Measurements from ENCODE around the gene SLC4A8. TPM values are rescaled to one million over a fixed set of nuclear protein-coding genes. Genes with fewer than 3 reads are reported as not detected.

The SLC4A8 gene
- total RNA-seq, 1 experiment from 2014 or later = 62.7 TPM

DNA sequence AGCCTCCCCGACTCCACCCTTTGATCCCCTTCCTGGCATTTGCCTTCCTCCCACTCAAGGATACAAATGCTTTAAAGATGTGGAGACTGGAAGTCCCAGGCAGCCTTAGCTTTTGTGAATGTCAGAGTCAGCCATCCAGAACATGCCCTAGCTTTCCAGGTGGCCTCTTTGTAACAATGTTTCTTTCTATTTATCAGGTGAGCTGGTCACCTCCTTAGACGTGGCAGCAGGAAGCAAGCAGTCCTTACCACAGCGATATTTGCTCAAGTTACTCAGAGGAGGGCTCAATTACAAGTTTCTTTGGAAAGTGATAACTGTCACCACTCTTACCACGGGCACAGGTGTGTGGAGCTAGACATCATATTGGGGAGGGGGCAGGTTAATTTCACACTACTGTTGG lies 38.3 kb upstream of the SLC4A8 start:
- CTCF ChIA-PET = no interaction called here
- POLR2A ChIA-PET = interaction anchor here (0.5 kb wide), 1 partner anchor 60 kb away, joined by 4 read pairs; no protein-coding TSS in a partner anchor

DNA sequence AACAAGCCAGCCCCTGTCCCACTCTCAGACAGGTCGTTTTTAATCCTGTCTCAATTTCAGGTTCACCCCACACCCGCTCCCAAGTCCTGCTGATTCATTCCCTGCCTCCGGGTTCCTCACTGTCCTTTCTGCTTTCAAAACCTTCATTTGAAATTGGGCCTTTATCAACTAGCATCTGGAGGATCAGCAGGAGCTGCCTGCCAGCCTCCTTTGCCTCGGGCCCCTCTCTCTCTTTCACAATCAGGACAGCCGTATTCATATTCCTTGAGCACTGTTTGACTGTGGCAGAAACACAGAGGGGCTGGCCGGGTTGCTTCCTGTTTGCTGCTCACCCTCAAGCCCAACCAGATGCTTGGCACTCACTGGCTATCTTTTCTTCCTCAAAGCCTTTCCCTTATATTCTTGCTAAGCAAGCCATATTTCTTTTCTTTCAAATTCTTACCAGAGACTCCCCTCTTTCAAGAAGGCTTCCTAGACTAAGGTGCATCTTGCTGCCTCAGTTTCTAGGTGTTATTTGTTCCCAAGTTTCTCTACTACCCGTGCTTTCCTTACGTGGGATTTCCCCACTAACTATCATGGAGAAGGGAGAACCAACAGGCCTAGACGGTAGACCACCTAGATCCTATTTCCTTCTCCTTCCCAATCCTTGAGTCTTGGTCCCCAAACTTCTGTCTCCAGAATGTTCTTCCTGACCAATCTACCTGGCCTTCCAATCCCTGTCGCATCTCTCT lies 36.4 kb upstream of the SLC4A8 start:
- Histone ChIP-seq H3K4me1 (peaks cover 25% of the 10 kb centered on the region), H3K9me3 (no peaks in the 10 kb centered on the region), H3K4me3 (ENCODE audit: low read depth, low read length) (no peak overlapping the region), H3K36me3 (ENCODE audit: control insufficient read depth, insufficient read depth, low read length) (peaks cover under 1% of the 10 kb centered on the region; the same call in 1 of the 2 replicates), H3K27me3 (replicated peaks; ENCODE audit: control insufficient read depth, insufficient read depth, low read length) (no peaks in the 10 kb centered on the region)
- Mint-ChIP-seq H3K4me3 (ENCODE audit: unreplicated experiment) (peak overlapping the region; percentile 83), H3K27me3 (ENCODE audit: insufficient read depth, unreplicated experiment) (no peaks in the 10 kb centered on the region), H3K36me3 (ENCODE audit: insufficient read depth, unreplicated experiment) (peaks cover 61% of the 10 kb centered on the region), H3K27ac (ENCODE audit: unreplicated experiment) (peak overlapping the region; percentile 54), H3K9me3 (ENCODE audit: unreplicated experiment) (no peaks in the 10 kb centered on the region), H3K4me1 (ENCODE audit: low read depth, unreplicated experiment) (peaks cover 40% of the 10 kb centered on the region)
- no TSS peak for BruUV-seq (replicated peaks)
- ChIA-PET CTCF (no interaction called here), POLR2A (interaction anchor here (0.5 kb wide), 1 partner anchor 150 kb away, joined by 3 read pairs; no protein-coding TSS in a partner anchor)
- TF ChIP-seq, protein P1, sequence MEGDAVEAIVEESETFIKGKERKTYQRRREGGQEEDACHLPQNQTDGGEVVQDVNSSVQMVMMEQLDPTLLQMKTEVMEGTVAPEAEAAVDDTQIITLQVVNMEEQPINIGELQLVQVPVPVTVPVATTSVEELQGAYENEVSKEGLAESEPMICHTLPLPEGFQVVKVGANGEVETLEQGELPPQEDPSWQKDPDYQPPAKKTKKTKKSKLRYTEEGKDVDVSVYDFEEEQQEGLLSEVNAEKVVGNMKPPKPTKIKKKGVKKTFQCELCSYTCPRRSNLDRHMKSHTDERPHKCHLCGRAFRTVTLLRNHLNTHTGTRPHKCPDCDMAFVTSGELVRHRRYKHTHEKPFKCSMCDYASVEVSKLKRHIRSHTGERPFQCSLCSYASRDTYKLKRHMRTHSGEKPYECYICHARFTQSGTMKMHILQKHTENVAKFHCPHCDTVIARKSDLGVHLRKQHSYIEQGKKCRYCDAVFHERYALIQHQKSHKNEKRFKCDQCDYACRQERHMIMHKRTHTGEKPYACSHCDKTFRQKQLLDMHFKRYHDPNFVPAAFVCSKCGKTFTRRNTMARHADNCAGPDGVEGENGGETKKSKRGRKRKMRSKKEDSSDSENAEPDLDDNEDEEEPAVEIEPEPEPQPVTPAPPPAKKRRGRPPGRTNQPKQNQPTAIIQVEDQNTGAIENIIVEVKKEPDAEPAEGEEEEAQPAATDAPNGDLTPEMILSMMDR (IDR thresholded peaks at IDR 0.05; ENCODE audit: insufficient read depth in 1 of 2, low read depth in 1 of 2, low read length in 1 of 2, severe bottlenecking in 1 of 2, unreplicated experiment in 1 of 2) = no peak
- no peak for DNase-seq
- intact Hi-C loops (cut with micrococcal nuclease; ENCODE audit: unreplicated experiment) = no loop called here

More for the DNA sequence above, 38.3 kb upstream of the SLC4A8 start:
- Mint-ChIP-seq H3K27me3 (ENCODE audit: insufficient read depth, unreplicated experiment) (no peaks in the 10 kb centered on the region), H3K4me1 (ENCODE audit: low read depth, unreplicated experiment) (peaks cover 42% of the 10 kb centered on the region), H3K4me3 (ENCODE audit: unreplicated experiment) (peak overlapping the region; percentile 7), H3K27ac (ENCODE audit: unreplicated experiment) (peak overlapping the region; percentile 27), H3K36me3 (ENCODE audit: insufficient read depth, unreplicated experiment) (peaks cover 67% of the 10 kb centered on the region), H3K9me3 (ENCODE audit: unreplicated experiment) (no peaks in the 10 kb centered on the region)
- Histone ChIP-seq H3K4me3 (ENCODE audit: low read depth, low read length) (no peak overlapping the region), H3K9me3 (no peaks in the 10 kb centered on the region), H3K27me3 (replicated peaks; ENCODE audit: control insufficient read depth, insufficient read depth, low read length) (no peaks in the 10 kb centered on the region), H3K4me1 (peaks cover 20% of the 10 kb centered on the region), H3K36me3 (ENCODE audit: control insufficient read depth, insufficient read depth, low read length) (peaks cover 5% of the 10 kb centered on the region; the same call in 1 of the 2 replicates)
- BruUV-seq (replicated peaks) = no TSS peak
- TF ChIP-seq, protein P1 (IDR thresholded peaks at IDR 0.05; ENCODE audit: insufficient read depth in 1 of 2, low read depth in 1 of 2, low read length in 1 of 2, severe bottlenecking in 1 of 2, unreplicated experiment in 1 of 2) = no peak
- no peak for DNase-seq
- intact Hi-C loops (cut with micrococcal nuclease; ENCODE audit: unreplicated experiment) = no loop called here

DNA sequence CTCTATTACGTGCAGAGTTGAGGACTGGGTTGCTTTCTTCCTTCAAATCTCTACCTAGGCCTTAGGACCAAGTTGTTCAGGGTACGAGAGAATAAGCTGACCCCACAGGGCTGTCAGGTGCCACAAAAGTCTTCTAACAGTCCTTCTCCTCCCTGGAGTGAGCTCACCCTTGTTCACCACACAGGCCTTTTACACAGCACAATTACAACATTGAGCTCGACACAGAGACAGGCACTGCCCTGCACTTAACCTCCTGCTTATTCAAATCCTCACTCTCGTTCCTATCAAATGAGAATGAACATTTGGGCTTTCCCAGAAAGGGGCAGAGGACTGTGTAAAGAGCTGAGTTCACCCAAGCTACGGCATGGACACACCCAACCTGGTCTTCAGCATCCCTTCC lies 35.8 kb upstream of the SLC4A8 start:
- no peaks in the 10 kb centered on the region for H3K27me3 Mint-ChIP-seq (ENCODE audit: insufficient read depth, unreplicated experiment)
- Histone ChIP-seq H3K4me1 (peaks cover 31% of the 10 kb centered on the region), H3K36me3 (ENCODE audit: control insufficient read depth, insufficient read depth, low read length) (no peaks in the 10 kb centered on the region; the same call in 1 of the 2 replicates), H3K9me3 (no peaks in the 10 kb centered on the region), H3K27me3 (replicated peaks; ENCODE audit: control insufficient read depth, insufficient read depth, low read length) (no peaks in the 10 kb centered on the region), H3K4me3 (ENCODE audit: low read depth, low read length) (no peak overlapping the region)
- ChIA-PET CTCF (interaction anchor here (0.5 to 0.9 kb wide), 2 partner anchors 11 to 915 kb away, joined by 3 read pairs; no protein-coding TSS in a partner anchor), POLR2A (interaction anchor here (0.5 kb wide), 1 partner anchor 151 kb away, joined by 3 read pairs; no protein-coding TSS in a partner anchor)
- DNase-seq = no peak
- peaks cover 61% of the 10 kb centered on the region for H3K36me3 Mint-ChIP-seq (ENCODE audit: insufficient read depth, unreplicated experiment)
- no TSS peak for BruUV-seq (replicated peaks)
- H3K9me3 Mint-ChIP-seq (ENCODE audit: unreplicated experiment) = no peaks in the 10 kb centered on the region
- TF ChIP-seq, protein P1 (IDR thresholded peaks at IDR 0.05; ENCODE audit: insufficient read depth in 1 of 2, low read depth in 1 of 2, low read length in 1 of 2, severe bottlenecking in 1 of 2, unreplicated experiment in 1 of 2) = no peak
- intact Hi-C loops (cut with micrococcal nuclease; ENCODE audit: unreplicated experiment) = no loop called here
- H3K27ac Mint-ChIP-seq (ENCODE audit: unreplicated experiment) = peak overlapping the region; percentile 54
- H3K4me3 Mint-ChIP-seq (ENCODE audit: unreplicated experiment) = peak overlapping the region; percentile 83
- peaks cover 46% of the 10 kb centered on the region for H3K4me1 Mint-ChIP-seq (ENCODE audit: low read depth, unreplicated experiment)
